WTC11 (cell line): ENCODE data around the gene TBC1D24. TPM values are rescaled to one million over a fixed set of nuclear protein-coding genes. Genes with fewer than 3 reads are reported as not detected.

Experiments
- ATAC-seq: fragments of 200-7000 bp; cut with Tn5 transposase; 2 replicates; pipeline ENCODE4 v1.10.0; 2021; ENCODE audit warnings: mild to moderate bottlenecking, moderate library complexity
- CTCF ChIA-PET: fragments of 300-600 bp; sonication (Branson Sonifier 250); formaldehyde crosslinking; loops from one replicate; lab custom pipeline; 2021; ENCODE audit warnings: antibody characterized with exemption; lab: Charles Lee
- POLR2A ChIA-PET: fragments of 350-600 bp; sonication (Branson Sonifier 250); formaldehyde crosslinking; loops from one replicate; lab custom pipeline; 2021; ENCODE audit warnings: antibody characterized with exemption; lab: Charles Lee
- DNase-seq: peaks from one replicate; pipeline ENCODE4 v3.0.0; 2021; ENCODE audit warnings: low spot score
- H3K27ac Mint-ChIP-seq: 2 replicates; pipeline ENCODE4 v1.8.0; 2021; ENCODE audit warnings: mixed read lengths
- H3K27me3 Mint-ChIP-seq: 2 replicates; pipeline ENCODE4 v1.8.0; 2021; ENCODE audit warnings: low read depth, mild to moderate bottlenecking, moderate library complexity, mixed read lengths
- H3K36me3 Mint-ChIP-seq: 2 replicates; pipeline ENCODE4 v1.8.0; 2021; ENCODE audit warnings: mixed read lengths
- H3K4me1 Mint-ChIP-seq: 2 replicates; pipeline ENCODE4 v1.8.0; 2022; ENCODE audit warnings: mixed read lengths
- H3K4me3 Mint-ChIP-seq: 2 replicates; pipeline ENCODE4 v1.8.0; 2021; ENCODE audit warnings: mild to moderate bottlenecking, moderate library complexity, mixed read lengths
- H3K9me3 Mint-ChIP-seq: 2 replicates; pipeline ENCODE4 v1.8.0; 2021; ENCODE audit warnings: mixed read lengths
- ATF1 ChIP-seq: sonication (generic); formaldehyde crosslinking; IDR thresholded peaks from 2 replicates; pipeline ENCODE4 v1.8.1; 2023; ENCODE audit warnings: mild to moderate bottlenecking, moderate library complexity, missing genetic modification reagents
- ATF6 ChIP-seq: sonication (generic); formaldehyde crosslinking; IDR thresholded peaks from 2 replicates; pipeline ENCODE4 v1.8.1; 2023; ENCODE audit warnings: mild to moderate bottlenecking, missing genetic modification reagents
- CBFB ChIP-seq: sonication (generic); formaldehyde crosslinking; IDR thresholded peaks from 2 replicates; pipeline ENCODE4 v1.8.1; 2022; ENCODE audit warnings: mild to moderate bottlenecking, low read depth, missing genetic modification reagents
- CDX4 ChIP-seq: fragments of 250-450 bp; sonication (Bioruptor Pico); IDR thresholded peaks from 2 replicates; pipeline ENCODE4 v1.9.0; 2021; ENCODE audit warnings: moderate library complexity, mild to moderate bottlenecking, inconsistent platforms, borderline replicate concordance
- E2F1 ChIP-seq: sonication (generic); formaldehyde crosslinking; IDR thresholded peaks from 2 replicates; pipeline ENCODE4 v1.8.0; 2022; ENCODE audit warnings: mild to moderate bottlenecking, missing genetic modification reagents
- EMX1 ChIP-seq: fragments of 250-450 bp; sonication (Bioruptor Pico); IDR thresholded peaks from 2 replicates; pipeline ENCODE4 v1.8.0; 2021; ENCODE audit warnings: mild to moderate bottlenecking
- ESRRA ChIP-seq: sonication (generic); formaldehyde crosslinking; IDR thresholded peaks from 2 replicates; pipeline ENCODE4 v1.8.1; 2022; ENCODE audit warnings: mild to moderate bottlenecking, missing genetic modification reagents, borderline replicate concordance
- ETV6 ChIP-seq: sonication (generic); formaldehyde crosslinking; IDR thresholded peaks from 2 replicates; pipeline ENCODE4 v1.8.1; 2022; ENCODE audit warnings: mild to moderate bottlenecking, missing genetic modification reagents
- FOXJ3 ChIP-seq: sonication (generic); formaldehyde crosslinking; IDR thresholded peaks from 2 replicates; pipeline ENCODE4 v1.9.0; 2021; ENCODE audit warnings: missing genetic modification reagents, mild to moderate bottlenecking, borderline replicate concordance
- FOXK1 ChIP-seq: sonication (generic); formaldehyde crosslinking; IDR thresholded peaks from 2 replicates; pipeline ENCODE4 v1.8.0; 2022; ENCODE audit warnings: mild to moderate bottlenecking, moderate library complexity, missing genetic modification reagents
- FOXP4 ChIP-seq: sonication (generic); formaldehyde crosslinking; IDR thresholded peaks from 2 replicates; pipeline ENCODE4 v1.8.0; 2022; ENCODE audit warnings: mild to moderate bottlenecking, missing genetic modification reagents
- NFE2L1 ChIP-seq: sonication (generic); formaldehyde crosslinking; IDR thresholded peaks from 2 replicates; pipeline ENCODE4 v1.8.1; 2023; ENCODE audit warnings: missing genetic modification reagents
- NFYB ChIP-seq: sonication (generic); formaldehyde crosslinking; conservative IDR thresholded peaks from 2 replicates; pipeline ENCODE4 v1.8.0; 2022; ENCODE audit warnings: low read depth, missing genetic modification reagents
- OVOL2 ChIP-seq: fragments of 250-450 bp; sonication (Bioruptor Pico); IDR thresholded peaks from 2 replicates; pipeline ENCODE4 v1.9.0; 2021; ENCODE audit warnings: mild to moderate bottlenecking, borderline replicate concordance
- RELA ChIP-seq: sonication (generic); formaldehyde crosslinking; IDR thresholded peaks from 2 replicates; pipeline ENCODE4 v1.8.1; 2022; ENCODE audit warnings: missing genetic modification reagents, mild to moderate bottlenecking, borderline replicate concordance
- RORB ChIP-seq: fragments of 250-450 bp; sonication (Bioruptor Pico); IDR thresholded peaks from 2 replicates; pipeline ENCODE4 v1.9.0; 2021; ENCODE audit warnings: mild to moderate bottlenecking
- SP1 ChIP-seq: sonication (generic); formaldehyde crosslinking; conservative IDR thresholded peaks from 2 replicates; pipeline ENCODE4 v1.8.1; 2022; ENCODE audit warnings: missing genetic modification reagents
- USF2 ChIP-seq: sonication (generic); formaldehyde crosslinking; IDR thresholded peaks from 2 replicates; pipeline ENCODE4 v1.8.1; 2023; ENCODE audit warnings: mild to moderate bottlenecking, missing genetic modification reagents, moderate library complexity
- ZNF138 ChIP-seq: sonication (generic); formaldehyde crosslinking; conservative IDR thresholded peaks from 2 replicates; pipeline ENCODE4 v1.8.1; 2022; ENCODE audit warnings: mild to moderate bottlenecking, moderate library complexity, missing genetic modification reagents
- ZNF396 ChIP-seq: fragments of 250-450 bp; sonication (Bioruptor Pico); IDR thresholded peaks from 2 replicates; pipeline ENCODE4 v1.8.0; 2021; ENCODE audit warnings: mild to moderate bottlenecking, moderate library complexity, borderline replicate concordance
- ZNF425 ChIP-seq: fragments of 250-450 bp; sonication (Bioruptor Pico); conservative IDR thresholded peaks from 2 replicates; pipeline ENCODE4 v1.9.0; 2021; ENCODE audit warnings: mild to moderate bottlenecking
- ZNF532 ChIP-seq: fragments of 250-450 bp; sonication (Bioruptor Pico); IDR thresholded peaks from 2 replicates; pipeline ENCODE4 v1.9.0; 2021; ENCODE audit warnings: mild to moderate bottlenecking, borderline replicate concordance
- total RNA-seq: library from RNA; stranded (reverse); gene quantifications from 3 replicates; pipeline ENCODE4 v1.2.3, GENCODE V29; 2021

Gene TBC1D24
- total RNA-seq, 1 experiment from 2014 or later: 21.0 TPM

GRCh38 chr16:2450975-2451381 lies 23.9 kb upstream of the TBC1D24 start:
- ChIA-PET CTCF (interaction anchor here (1.1 to 1.5 kb wide), 2 partner anchors 20 to 73 kb away, joined by 3 to 5 read pairs; no protein-coding TSS in a partner anchor), POLR2A (interaction anchor here (0.6 kb wide), 1 partner anchor 18 kb away, joined by 5 read pairs; no protein-coding TSS in a partner anchor)
- Mint-ChIP-seq H3K36me3 (peaks cover 60% of the 10 kb centered on the region), H3K4me1 (no peaks in the 10 kb centered on the region), H3K4me3 (no peak overlapping the region), H3K9me3 (no peaks in the 10 kb centered on the region), H3K27me3 (no peaks in the 10 kb centered on the region), H3K27ac (no peak overlapping the region)
- no peak for ATAC-seq
- TF ChIP-seq ETV6 (CRISPR knock-in tag) (no peak), CBFB (no peak), SP1 (CRISPR knock-in tag) (no peak), ZNF138 (CRISPR knock-in tag) (no peak), FOXP4 (CRISPR knock-in tag) (no peak), EMX1 (CRISPR knock-in tag) (no peak), USF2 (CRISPR knock-in tag) (no peak), RELA (no peak), ZNF425 (CRISPR knock-in tag) (no peak), RORB (CRISPR knock-in tag) (no peak), NFYB (CRISPR knock-in tag) (no peak), FOXK1 (CRISPR knock-in tag) (no peak), OVOL2 (no peak), CDX4 (no peak), ATF1 (CRISPR knock-in tag) (no peak), ATF6 (CRISPR knock-in tag) (no peak)
- DNase-seq: no peak

GRCh38 chr16:2451851-2452320 lies 23.0 kb upstream of the TBC1D24 start:
- Mint-ChIP-seq H3K27me3 (no peaks in the 10 kb centered on the region), H3K36me3 (peaks cover 60% of the 10 kb centered on the region), H3K4me3 (no peak overlapping the region), H3K9me3 (no peaks in the 10 kb centered on the region), H3K4me1 (no peaks in the 10 kb centered on the region), H3K27ac (no peak overlapping the region)
- DNase-seq (no peak), ATAC-seq (no peak)
- POLR2A ChIA-PET: no interaction called here
- CTCF ChIA-PET: interaction anchor here (1.5 kb wide), 1 partner anchor 21 kb away, joined by 3 read pairs; no protein-coding TSS in a partner anchor
- TF ChIP-seq ESRRA (no peak), ZNF396 (CRISPR knock-in tag) (no peak), FOXJ3 (CRISPR knock-in tag) (no peak), E2F1 (CRISPR knock-in tag) (no peak), OVOL2 (no peak), NFE2L1 (no peak), ZNF532 (CRISPR knock-in tag) (no peak)
